MM.1S (cell line): Measurements from ENCODE around the gene NTN1.

Source experiments
- DNase-seq: peaks from one replicate; pipeline ENCODE4 v3.0.0-alpha.2; 2015
- H2AFZ ChIP-seq: fragments of 300-600 bp; sonication (generic); 2 replicates; pipeline ENCODE4 v1.6.0; 2016; ENCODE audit warnings: antibody characterized with exemption, low read length
- H3F3A ChIP-seq: fragments of 300-600 bp; sonication (generic); 2 replicates; pipeline ENCODE4 v1.6.1; 2016; ENCODE audit warnings: mild to moderate bottlenecking, antibody characterized with exemption, low read length, moderate library complexity, mixed read lengths; ENCODE audit not compliant: insufficient read depth
- H3K27ac ChIP-seq: fragments of 300-600 bp; sonication (generic); 2 replicates; pipeline ENCODE4 v1.5.1; 2016; ENCODE audit warnings: mild to moderate bottlenecking, low read length
- H3K27me3 ChIP-seq: fragments of 300-600 bp; sonication (generic); replicated peaks from 2 replicates; pipeline ENCODE4 v1.6.0; 2016; ENCODE audit warnings: low read length; ENCODE audit not compliant: insufficient read depth
- H3K36me3 ChIP-seq: fragments of 300-600 bp; sonication (generic); replicated peaks from 2 replicates; pipeline ENCODE4 v1.6.1; 2016; ENCODE audit warnings: mild to moderate bottlenecking, low read length, mixed read lengths; ENCODE audit not compliant: insufficient read depth
- H3K4me1 ChIP-seq: fragments of 300-600 bp; sonication (generic); 2 replicates; pipeline ENCODE4 v1.6.1; 2016; ENCODE audit warnings: low read length, mixed read lengths
- H3K4me2 ChIP-seq: fragments of 300-600 bp; sonication (generic); 2 replicates; pipeline ENCODE4 v1.6.0; 2016; ENCODE audit warnings: low read depth, low read length
- H3K4me3 ChIP-seq: fragments of 300-600 bp; sonication (generic); 2 replicates; pipeline ENCODE4 v1.5.1; 2016; ENCODE audit warnings: low read length, mixed read lengths
- H3K79me2 ChIP-seq: fragments of 300-600 bp; sonication (generic); 2 replicates; pipeline ENCODE4 v1.6.1; 2016; ENCODE audit warnings: mixed run types, low read length, mixed read lengths
- H3K9ac ChIP-seq: fragments of 300-600 bp; sonication (generic); 2 replicates; pipeline ENCODE4 v1.6.1; 2016; ENCODE audit warnings: low read length, mixed read lengths
- H3K9me2 ChIP-seq: fragments of 300-600 bp; sonication (generic); replicated peaks from 2 replicates; pipeline ENCODE4 v1.6.1; 2016; ENCODE audit warnings: mild to moderate bottlenecking, low read length, mixed read lengths; ENCODE audit not compliant: insufficient read depth
- H3K9me3 ChIP-seq: fragments of 300-600 bp; sonication (generic); replicated peaks from 2 replicates; pipeline ENCODE4 v1.6.1; 2016; ENCODE audit warnings: mild to moderate bottlenecking, low read length, mixed read lengths; ENCODE audit not compliant: insufficient read depth
- H4K20me1 ChIP-seq: fragments of 300-600 bp; sonication (generic); 2 replicates; pipeline ENCODE4 v1.6.1; 2016; ENCODE audit warnings: mild to moderate bottlenecking, low read length, moderate library complexity, mixed read lengths; ENCODE audit not compliant: insufficient read depth
- CTCF ChIP-seq: fragments of 300-600 bp; sonication (generic); IDR thresholded peaks from 2 replicates; pipeline ENCODE4 v1.5.1; 2016; ENCODE audit warnings: antibody characterized with exemption, low read length, mixed read lengths
- EZH2 ChIP-seq: fragments of 300-600 bp; sonication (generic); optimal IDR thresholded peaks from 2 replicates; pipeline ENCODE3; 2017; ENCODE audit warnings: low read depth, mild to moderate bottlenecking, antibody characterized with exemption, low read length, mixed read lengths
- EZH2phosphoT487 ChIP-seq: fragments of 300-600 bp; sonication (generic); IDR thresholded peaks from 2 replicates; pipeline ENCODE4 v1.6.1; 2018; ENCODE audit warnings: antibody characterized with exemption, low read length

The NTN1 gene

DNA sequence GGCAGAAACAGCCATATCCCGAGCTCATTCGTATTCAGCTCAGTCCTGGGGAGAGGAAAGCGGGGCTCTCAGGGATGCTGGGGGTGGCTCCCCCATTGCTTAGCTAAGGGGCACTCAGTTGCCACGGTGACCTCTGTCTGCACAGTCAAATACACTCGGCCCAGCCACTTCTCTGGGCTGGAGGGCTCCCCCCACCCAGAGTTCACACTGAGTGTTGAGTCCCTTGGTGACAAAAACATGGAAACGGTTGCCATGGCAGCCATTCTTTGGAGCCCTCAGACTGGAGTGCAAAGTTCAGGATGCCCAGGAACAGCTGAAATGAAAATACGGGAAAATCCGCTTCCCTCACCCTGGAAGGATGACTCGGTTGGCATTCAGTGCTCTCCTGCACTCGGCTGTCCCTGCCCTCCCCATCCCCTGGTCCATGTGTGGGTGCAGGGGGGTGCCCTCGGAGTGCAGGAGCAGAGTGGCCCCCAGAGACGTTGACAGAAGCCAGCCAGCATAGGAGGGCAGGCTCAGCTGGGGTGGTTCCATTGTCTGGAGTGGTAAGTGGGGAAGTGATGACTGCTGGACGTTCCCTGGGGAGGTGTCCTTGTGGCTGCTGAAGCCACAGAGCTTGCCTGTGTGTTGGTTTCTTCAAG lies 216.5 kb downstream of the NTN1 start:
- Histone ChIP-seq H3K9me2 (no peaks in the 10 kb centered on the region), H3K9me3 (no peaks in the 10 kb centered on the region), H3F3A (no peaks in the 10 kb centered on the region), H4K20me1 (no peaks in the 10 kb centered on the region), H3K4me3 (no peak overlapping the region), H3K4me1 (no peaks in the 10 kb centered on the region), H2AFZ (no peak overlapping the region), H3K36me3 (no peaks in the 10 kb centered on the region), H3K79me2 (no peaks in the 10 kb centered on the region), H3K9ac (no peak overlapping the region), H3K4me2 (no peak overlapping the region), H3K27ac (no peak overlapping the region), H3K27me3 (peaks cover 17% of the 10 kb centered on the region)
- no peak for TF ChIP-seq EZH2phosphoT487
- no peak for DNase-seq

DNA sequence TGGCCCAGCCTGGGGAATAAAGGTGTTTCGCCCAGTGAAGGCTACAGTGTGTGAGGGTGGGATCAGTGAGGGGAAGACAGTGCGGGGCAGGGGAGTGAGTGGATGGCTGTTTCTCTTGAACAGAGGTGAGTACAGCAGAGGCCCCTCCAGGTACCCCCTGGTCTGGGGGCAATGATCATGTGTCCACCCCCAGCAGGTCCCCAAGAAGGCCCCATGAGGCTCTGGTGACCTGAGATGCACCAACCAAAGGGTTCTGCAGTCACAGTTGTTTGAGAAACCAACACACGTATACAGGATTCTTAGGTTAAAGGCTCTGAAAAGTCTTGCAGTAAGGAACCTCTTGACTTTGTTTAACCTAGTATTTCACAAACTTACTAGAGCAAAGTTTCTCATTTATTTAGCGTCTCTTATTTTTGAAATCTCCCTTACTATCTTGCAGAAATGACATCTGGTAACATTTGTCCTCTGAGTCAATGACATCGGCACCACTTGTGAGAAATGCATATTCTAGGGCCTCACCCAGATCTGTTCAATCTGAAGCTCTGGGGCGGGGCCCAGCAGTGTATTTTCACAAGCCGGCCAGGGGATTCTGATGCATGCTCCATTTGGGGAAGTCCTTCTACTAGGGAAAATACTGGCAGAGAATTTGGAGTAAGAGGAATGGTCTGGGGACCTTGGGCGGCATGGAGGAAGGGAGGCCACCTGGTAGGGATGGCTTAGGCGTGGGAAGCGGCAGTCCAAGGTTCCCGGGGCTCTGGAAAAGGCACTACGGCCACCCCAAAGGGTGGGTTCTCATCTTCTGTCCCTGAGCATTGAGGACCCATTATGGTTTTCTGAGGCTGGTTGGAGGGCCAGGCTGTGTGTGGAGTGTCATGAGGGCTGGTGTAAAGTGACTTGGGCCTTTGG lies 217.3 kb downstream of the NTN1 start:
- Histone ChIP-seq H3K27ac (no peak overlapping the region), H3K4me3 (no peak overlapping the region), H3K4me1 (no peaks in the 10 kb centered on the region), H3K27me3 (peaks cover 9% of the 10 kb centered on the region), H3K9me3 (no peaks in the 10 kb centered on the region), H3K4me2 (no peak overlapping the region), H3K79me2 (no peaks in the 10 kb centered on the region), H4K20me1 (no peaks in the 10 kb centered on the region), H3K9me2 (no peaks in the 10 kb centered on the region), H3K36me3 (no peaks in the 10 kb centered on the region), H3K9ac (no peak overlapping the region), H2AFZ (no peak overlapping the region), H3F3A (no peaks in the 10 kb centered on the region)
- TF ChIP-seq EZH2phosphoT487 (no peak), EZH2 (no peak), CTCF (no peak)
- DNase-seq: no peak

GRCh38 chr17:9239246-9239792 lies 218.0 kb downstream of the NTN1 start:
- H3K4me1 ChIP-seq: no peaks in the 10 kb centered on the region
- no peak overlapping the region for H3K4me3 ChIP-seq
- no peak overlapping the region for H2AFZ ChIP-seq
- peaks cover 1% of the 10 kb centered on the region for H3K27me3 ChIP-seq
- DNase-seq: no peak
- no peaks in the 10 kb centered on the region for H3K9me2 ChIP-seq
- no peak overlapping the region for H3K27ac ChIP-seq
- TF ChIP-seq CTCF (no peak), EZH2phosphoT487 (no peak), EZH2 (no peak)
- no peaks in the 10 kb centered on the region for H3K79me2 ChIP-seq
- no peaks in the 10 kb centered on the region for H3K9me3 ChIP-seq
- no peak overlapping the region for H3K9ac ChIP-seq
- H3K36me3 ChIP-seq: no peaks in the 10 kb centered on the region
- H3F3A ChIP-seq: no peaks in the 10 kb centered on the region
- no peaks in the 10 kb centered on the region for H4K20me1 ChIP-seq
- no peak overlapping the region for H3K4me2 ChIP-seq
